Panc1 (cell line): ENCODE results near the gene NDUFV2. TPM values are rescaled to one million over a fixed set of nuclear protein-coding genes. Genes with fewer than 3 reads are reported as not detected.

ENCODE experiments used
- ATAC-seq: fragments of 200-7000 bp; cut with Tn5 transposase; 2 replicates; pipeline ENCODE4 v1.9.1; 2020; ENCODE audit warnings: mild to moderate bottlenecking, moderate library complexity
- BruUV-seq: library from RNA; stranded (reverse); fragments of 400-500 nt; replicated peaks from 2 replicates; lab custom pipeline; 2021; lab: Mats Ljungman, UMichigan
- CTCF ChIA-PET: fragments of 300-600 bp; sonication (Branson Sonifier 250); formaldehyde crosslinking; loops from one replicate; lab custom pipeline; 2022; ENCODE audit warnings: antibody characterized with exemption; lab: Charles Lee
- POLR2A ChIA-PET: fragments of 300-600 bp; sonication (Branson Sonifier 250); formaldehyde crosslinking; loops from one replicate; lab custom pipeline; 2022; ENCODE audit warnings: antibody characterized with exemption; lab: Charles Lee
- DNase-seq: peaks from one replicate; pipeline ENCODE4 v3.0.0-alpha.2; 2010; ENCODE audit warnings: low read depth, low spot score
- H3K27ac ChIP-seq: 2 replicates; pipeline ENCODE4 v1.5.1; 2011; ENCODE audit warnings: mild to moderate bottlenecking, low read length, inconsistent platforms
- H3K27me3 ChIP-seq: fragments of 200-500 bp; sonication (Bioruptor generic); 2 replicates; pipeline ENCODE4 v1.6.0; 2014; ENCODE audit warnings: low read length, inconsistent platforms; ENCODE audit not compliant: control insufficient read depth, insufficient read depth
- H3K36me3 ChIP-seq: fragments of 200-500 bp; sonication (Bioruptor generic); 2 replicates; pipeline ENCODE4 v1.5.1; 2014; ENCODE audit warnings: inconsistent platforms, mild to moderate bottlenecking, low read length, moderate library complexity; ENCODE audit not compliant: control insufficient read depth, insufficient read depth
- H3K4me1 ChIP-seq: 2 replicates; pipeline ENCODE4 v1.5.1; 2011; ENCODE audit warnings: inconsistent platforms, mild to moderate bottlenecking, low read length, moderate library complexity; ENCODE audit not compliant: control insufficient read depth, insufficient read depth
- H3K4me3 ChIP-seq, 2 experiments: 2 replicates each; pipeline ENCODE4 v1.5.1; 2011 to 2012; ENCODE audit warnings: low read depth in 2 of 2, low read length in 2 of 2, mild to moderate bottlenecking in 2 of 2, inconsistent platforms in 1 of 2, moderate library complexity in 1 of 2
- H3K9me3 ChIP-seq: fragments of 200-500 bp; sonication (Bioruptor generic); 2 replicates; pipeline ENCODE4 v1.5.1; 2014; ENCODE audit warnings: low read depth, mild to moderate bottlenecking, inconsistent platforms, low read length, moderate library complexity; ENCODE audit not compliant: control insufficient read depth, insufficient read depth
- CTCF ChIP-seq: fragments of 450-650 bp; IDR thresholded peaks from 2 replicates; pipeline ENCODE4 v1.5.1; 2017; ENCODE audit warnings: mild to moderate bottlenecking
- POLR2AphosphoS5 ChIP-seq: IDR thresholded peaks from 2 replicates; pipeline ENCODE4 v1.6.1; 2012; ENCODE audit warnings: mild to moderate bottlenecking, low read depth, low read length, moderate library complexity
- REST ChIP-seq, 2 experiments: IDR thresholded peaks; 2 replicates each; pipeline ENCODE4 v1.6.1; 2011 to 2012; ENCODE audit warnings: low read depth in 2 of 2, control low read depth in 1 of 2, low read length in 1 of 2, mild to moderate bottlenecking in 1 of 2, moderate library complexity in 1 of 2; ENCODE audit not compliant: insufficient read depth in 1 of 2
- SIN3A ChIP-seq: IDR thresholded peaks from 2 replicates; pipeline ENCODE4 v1.6.1; 2012; ENCODE audit warnings: low read depth, mild to moderate bottlenecking, low read length, moderate library complexity, borderline replicate concordance; ENCODE audit not compliant: insufficient read depth
- TCF7L2 ChIP-seq: IDR thresholded peaks from 2 replicates; pipeline ENCODE4 v1.6.1; 2011; ENCODE audit warnings: mild to moderate bottlenecking, low read depth, low read length, inconsistent platforms
- in situ Hi-C: cut with HindIII; loops from 2 replicates; pipeline ENCODE4 v1.10.0; 2016; ENCODE audit warnings: low sequenced_read_pairs, low pct_unique_long_range_greater_than_20kb
- intact Hi-C: fragments of 100-400 bp; cut with micrococcal nuclease; formaldehyde crosslinking; loops from one replicate; pipeline ENCODE4 v1.10.0; 2022; ENCODE audit not compliant: unreplicated experiment
- total RNA-seq: library from RNA; stranded (reverse); gene quantifications from one replicate; pipeline ENCODE4 v1.2.1, GENCODE V29; 2021; ENCODE audit not compliant: unreplicated experiment

Gene NDUFV2
- total RNA-seq, 1 experiment from 2014 or later = 157 TPM

GRCh38 chr18:9117980-9118841 lies 15.7 kb downstream of the NDUFV2 start:
- no peaks in the 10 kb centered on the region for H3K27me3 ChIP-seq
- peak overlapping the region; percentile 44 for H3K27ac ChIP-seq
- CTCF ChIA-PET = no interaction called here
- no peaks in the 10 kb centered on the region for H3K9me3 ChIP-seq
- intact Hi-C loops (no loop called here), in situ Hi-C loops (no loop called here)
- TF ChIP-seq SIN3A (no peak), POLR2AphosphoS5 (no peak), TCF7L2 (no peak), CTCF (no peak), REST (IDR thresholded peaks at IDR 0.05; ENCODE audit: insufficient read depth in 1 of 2, low read depth in 2 of 2, low read length in 1 of 2) (no peak)
- DNase-seq (no peak), ATAC-seq (no peak)
- peaks cover 32% of the 10 kb centered on the region for H3K36me3 ChIP-seq
- BruUV-seq = no TSS peak
- H3K4me1 ChIP-seq = peaks cover 29% of the 10 kb centered on the region
- POLR2A ChIA-PET = interaction anchor here (0.5 to 0.6 kb wide), 2 partner anchors 14 to 15 kb away, joined by 3 to 7 read pairs; no protein-coding TSS in a partner anchor
- H3K4me3 ChIP-seq = no peak overlapping the region

- in situ Hi-C loops = no loop called here
- TF ChIP-seq CTCF (no peak), POLR2AphosphoS5 (no peak), SIN3A (no peak), REST (IDR thresholded peaks at IDR 0.05; ENCODE audit: insufficient read depth in 1 of 2, low read depth in 2 of 2, low read length in 1 of 2) (no peak), TCF7L2 (no peak)
- no TSS peak for BruUV-seq
- POLR2A ChIA-PET = no interaction called here
- H3K4me1 ChIP-seq = peaks cover 22% of the 10 kb centered on the region
- ATAC-seq (no peak), DNase-seq (no peak)
- intact Hi-C loops = no loop called here
- H3K27me3 ChIP-seq = no peaks in the 10 kb centered on the region
- H3K36me3 ChIP-seq = peaks cover 38% of the 10 kb centered on the region
- H3K4me3 ChIP-seq = no peak overlapping the region
- no peaks in the 10 kb centered on the region for H3K9me3 ChIP-seq
- H3K27ac ChIP-seq = 0 out of 2 replicates have a peak overlapping the region, but pooled peaks have one; percentile 31
- CTCF ChIA-PET = no interaction called here
Measured at GRCh38 chr18:9120796-9121195, 18.3 kb downstream of the NDUFV2 start.
